ENCODE measurements around the gene NAP1L4.

The NAP1L4 gene

DNA sequence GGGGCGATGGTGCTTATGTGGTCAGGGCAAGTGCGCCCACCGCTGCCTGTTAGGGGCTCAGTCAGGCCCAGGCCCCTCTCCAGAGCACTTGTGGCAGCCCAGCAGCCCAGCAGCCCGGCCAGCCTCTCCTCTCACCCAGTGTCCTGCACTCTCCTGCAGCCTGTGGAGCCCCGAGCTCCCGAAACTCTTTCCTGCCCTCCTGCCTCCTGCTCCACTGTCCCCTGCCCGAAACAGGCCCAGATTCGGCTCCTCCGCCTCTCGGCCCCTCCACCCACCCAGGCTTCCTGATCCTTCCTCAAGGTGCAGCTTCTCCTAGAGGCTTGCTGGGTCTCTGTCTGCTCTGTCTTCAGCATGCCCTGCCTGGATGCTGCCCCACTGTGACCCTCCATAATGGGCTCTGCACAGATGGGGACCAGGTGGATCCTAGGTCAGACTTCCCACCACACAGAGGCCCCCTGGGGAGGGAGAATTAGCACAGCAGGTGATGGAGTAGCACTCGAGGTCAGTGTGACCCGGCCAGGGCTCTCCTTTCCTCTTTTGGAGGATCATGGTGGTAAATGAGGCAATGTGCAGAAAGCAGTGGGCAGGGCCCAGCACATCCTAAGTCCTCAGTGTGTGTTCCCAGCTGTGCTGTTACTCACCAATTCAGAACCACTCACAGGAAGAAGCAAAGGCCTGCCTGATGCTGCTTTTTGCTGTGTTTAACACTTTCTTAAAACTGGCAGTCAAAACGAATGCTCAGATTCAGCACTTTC, 18.6 kb upstream of the NAP1L4 start:
- no peak for DNase-seq (ENCODE audit: low read depth, low spot score)

GRCh38 chr11:3010004-3010403, 17.9 kb upstream of the NAP1L4 start:
- DNase-seq (ENCODE audit: low read depth, low spot score), result no peak

GRCh38 chr11:3009481-3009880, 17.4 kb upstream of the NAP1L4 start:
- DNase-seq (ENCODE audit: low read depth, low spot score), result no peak

DNA sequence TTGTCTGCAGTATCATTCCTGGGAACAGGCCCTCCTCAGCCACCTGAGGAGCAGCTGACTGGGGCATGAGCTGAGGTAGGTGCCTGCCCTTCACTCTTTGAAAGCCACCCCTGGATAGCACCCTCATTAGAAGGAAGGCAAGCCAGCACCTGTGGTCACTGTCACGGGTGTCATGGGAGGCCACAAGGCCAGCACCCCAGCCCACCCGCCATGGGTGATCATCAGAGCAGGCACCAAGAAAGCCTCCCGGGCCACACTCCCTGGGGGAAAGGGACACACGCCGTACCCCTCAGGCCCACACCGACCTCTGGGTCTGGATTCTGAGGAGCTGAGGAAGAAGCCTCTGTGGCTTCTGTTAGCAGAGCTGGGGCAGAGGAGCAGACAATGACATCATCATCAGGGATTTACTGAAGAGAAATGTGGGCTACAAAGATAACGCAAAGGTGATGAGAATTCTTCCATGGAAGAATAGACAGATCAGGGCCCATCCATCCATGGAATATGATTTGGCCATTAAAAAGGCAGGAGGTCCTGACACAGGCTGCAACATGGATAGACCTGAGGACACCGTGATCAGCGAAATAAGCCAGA, 16.7 kb upstream of the NAP1L4 start:
- DNase-seq (ENCODE audit: low read depth, low spot score), result no peak

DNA sequence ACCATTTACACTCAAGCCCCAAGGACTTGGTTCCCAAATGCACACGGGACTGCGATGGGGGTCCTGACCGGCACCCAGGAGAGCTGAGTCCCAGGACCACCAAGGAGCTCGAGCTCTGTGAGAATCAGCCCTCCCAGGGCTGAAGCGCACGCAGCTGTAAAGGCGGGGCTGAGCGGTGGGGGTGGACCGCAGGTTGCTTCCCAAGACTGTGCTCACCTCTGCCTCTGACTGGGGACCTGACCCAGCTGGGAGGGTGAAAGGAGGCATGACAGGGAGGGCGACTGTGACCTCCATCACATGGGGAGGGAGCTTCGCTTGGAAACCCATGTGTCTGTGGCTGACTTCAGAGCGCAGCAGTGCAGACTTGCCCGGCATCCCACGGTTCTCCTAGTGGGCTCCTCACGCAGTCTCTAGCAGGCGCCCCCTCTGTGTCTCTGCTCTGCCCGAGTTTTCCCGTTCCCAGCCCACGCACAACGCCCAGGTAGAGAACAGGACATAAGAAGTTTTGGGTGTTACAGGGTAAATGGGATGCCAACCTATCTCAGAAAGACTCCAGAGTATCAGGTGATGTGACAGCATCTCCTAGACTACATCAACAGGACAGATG, 15.4 kb upstream of the NAP1L4 start:
- no peak for DNase-seq (ENCODE audit: low read depth, low spot score)

GRCh38 chr11:3006505-3007260, 14.6 kb upstream of the NAP1L4 start:
- no peak for DNase-seq (ENCODE audit: low read depth, low spot score)

- no peak for DNase-seq (ENCODE audit: low read depth, low spot score)
These were observed 12.4 kb upstream of the NAP1L4 start for GRCh38 chr11:3004481-3004880.

DNA sequence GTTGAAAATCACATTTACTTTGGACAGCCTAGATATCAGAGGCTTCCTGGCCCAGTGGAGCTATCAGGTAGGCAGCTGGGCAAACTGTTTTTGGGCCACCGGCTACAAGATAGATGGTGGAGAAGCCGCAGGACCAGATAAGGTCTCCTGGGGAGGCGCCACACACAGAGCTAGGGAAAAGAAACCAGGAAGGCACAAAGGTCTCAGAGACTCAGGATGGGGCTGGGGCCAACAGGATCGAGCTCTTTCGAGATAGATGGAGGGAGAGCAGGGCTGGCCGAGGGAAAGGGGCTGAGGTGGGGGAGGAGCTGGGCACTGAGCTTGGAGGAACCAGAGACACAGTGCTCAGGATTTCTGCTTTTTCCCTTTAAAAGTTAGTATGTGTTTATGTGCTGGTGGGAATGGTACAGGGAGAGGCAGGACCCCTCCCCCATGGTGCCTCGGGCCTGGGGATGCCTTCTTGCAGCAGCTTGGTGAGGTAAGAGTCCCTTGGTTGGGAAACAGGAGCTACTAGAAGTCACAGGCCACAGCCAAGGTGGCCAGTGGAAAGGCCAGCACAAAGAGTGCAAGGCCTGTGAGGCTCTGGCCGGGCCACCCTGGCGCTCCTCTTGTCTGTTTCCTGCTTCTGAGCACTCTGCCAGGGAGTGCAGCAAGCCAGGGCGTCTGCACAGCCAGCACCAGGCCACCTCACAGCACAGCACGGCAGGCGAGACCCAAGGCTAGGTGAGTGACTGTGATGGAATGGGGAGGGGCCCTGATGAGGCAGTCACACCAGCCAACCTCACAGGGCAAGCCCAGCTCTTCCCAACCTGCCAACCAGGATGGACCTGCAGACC, 11.5 kb upstream of the NAP1L4 start:
- DNase-seq (ENCODE audit: low read depth, low spot score), result no peak

DNA sequence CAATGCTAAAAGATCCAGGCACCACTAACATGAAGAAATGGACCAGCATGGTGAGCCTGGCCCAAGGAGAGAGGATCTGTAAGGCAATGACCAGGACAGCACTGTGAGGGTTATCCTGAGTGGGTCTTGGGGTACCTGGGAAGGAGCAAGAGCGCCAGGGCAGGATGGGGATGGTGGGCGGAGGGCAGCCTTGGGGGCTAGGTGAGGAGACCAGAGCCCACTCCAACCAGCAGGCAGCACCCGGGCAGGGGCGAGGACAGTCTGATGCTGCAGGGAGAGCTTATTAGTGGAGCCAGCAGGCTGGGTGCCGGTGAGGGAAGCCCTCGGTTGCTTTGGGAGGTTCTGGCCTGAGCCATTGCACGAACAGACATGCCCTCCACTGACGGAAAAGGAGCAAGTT, 10.7 kb upstream of the NAP1L4 start:
- DNase-seq (ENCODE audit: low read depth, low spot score), result no peak

DNA sequence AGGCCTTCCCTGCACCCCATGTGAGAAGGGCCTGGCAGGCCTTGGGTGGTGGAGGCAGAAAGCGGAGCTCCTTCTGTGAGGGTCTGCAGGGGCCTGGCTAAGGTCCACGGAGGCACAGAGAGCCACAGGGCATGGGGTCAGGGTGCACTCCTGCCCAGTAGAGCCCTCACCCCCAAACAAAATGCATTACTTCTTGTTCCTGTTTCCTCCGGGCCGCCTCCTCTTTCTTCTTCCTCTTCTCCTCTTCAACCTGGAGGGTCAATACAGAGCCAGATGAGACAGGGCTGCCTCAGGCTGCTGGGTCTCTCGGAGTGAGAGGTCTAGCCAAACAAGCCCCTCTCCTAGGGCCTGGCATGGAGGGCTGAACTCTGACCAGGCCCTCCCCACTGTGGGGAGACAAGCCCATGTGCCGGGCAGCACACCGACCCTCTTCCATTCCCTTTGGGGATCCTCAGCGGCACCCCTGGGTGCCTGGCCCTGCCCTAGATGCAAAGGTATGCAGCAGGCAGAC, 10.3 kb upstream of the NAP1L4 start:
- no peak for DNase-seq (ENCODE audit: low read depth, low spot score)

GRCh38 chr11:3001496-3001895, 9.4 kb upstream of the NAP1L4 start:
- DNase-seq (ENCODE audit: low read depth, low spot score), result no peak

DNA sequence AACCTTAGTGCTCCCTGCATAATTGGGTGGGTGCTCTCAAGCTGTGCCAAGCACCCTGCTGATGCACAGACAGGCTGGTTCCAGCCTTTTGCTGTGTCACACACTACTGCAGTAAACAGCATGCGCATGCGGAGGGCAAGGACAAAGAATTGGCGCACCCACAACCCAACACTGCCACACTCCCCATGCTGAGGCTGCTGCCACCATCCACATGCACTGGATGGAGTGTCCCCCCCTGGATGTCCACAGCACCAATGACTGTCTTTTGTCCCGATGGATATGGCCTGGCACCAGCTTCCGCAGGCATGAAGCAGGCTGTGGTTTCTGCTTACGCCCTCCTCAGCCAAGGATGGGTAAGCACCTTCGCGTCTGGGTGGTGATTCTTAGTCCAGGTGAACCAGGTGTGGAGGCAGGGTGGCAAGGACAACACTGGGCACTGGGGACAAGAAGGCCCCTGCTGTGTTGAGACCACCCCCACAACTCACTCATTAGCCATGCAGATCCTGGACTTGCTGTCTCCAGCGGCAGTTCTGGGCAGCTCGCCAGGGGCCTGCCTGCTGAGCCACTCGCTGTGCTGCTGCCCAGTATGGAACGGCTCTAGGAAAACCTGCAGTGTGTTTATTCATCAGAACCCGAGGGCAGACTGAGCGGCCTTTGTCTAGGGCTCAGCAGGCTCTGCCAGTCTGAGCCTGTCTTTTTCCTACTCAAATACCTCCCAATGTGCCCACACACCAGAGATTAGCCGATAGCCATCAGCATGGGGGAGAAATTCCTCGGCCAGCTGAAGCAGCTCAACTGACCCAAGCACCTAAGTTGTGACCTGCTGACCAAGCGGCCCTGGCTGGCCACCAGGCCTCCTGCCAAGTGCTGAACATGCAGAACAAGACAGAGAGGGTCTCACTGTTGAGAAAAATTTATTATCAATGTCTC, 8.2 kb upstream of the NAP1L4 start:
- no peak for DNase-seq (ENCODE audit: low read depth, low spot score)

- DNase-seq (ENCODE audit: low read depth, low spot score), result no peak
These were observed 7.4 kb upstream of the NAP1L4 start for GRCh38 chr11:2999464-2999998.

DNA sequence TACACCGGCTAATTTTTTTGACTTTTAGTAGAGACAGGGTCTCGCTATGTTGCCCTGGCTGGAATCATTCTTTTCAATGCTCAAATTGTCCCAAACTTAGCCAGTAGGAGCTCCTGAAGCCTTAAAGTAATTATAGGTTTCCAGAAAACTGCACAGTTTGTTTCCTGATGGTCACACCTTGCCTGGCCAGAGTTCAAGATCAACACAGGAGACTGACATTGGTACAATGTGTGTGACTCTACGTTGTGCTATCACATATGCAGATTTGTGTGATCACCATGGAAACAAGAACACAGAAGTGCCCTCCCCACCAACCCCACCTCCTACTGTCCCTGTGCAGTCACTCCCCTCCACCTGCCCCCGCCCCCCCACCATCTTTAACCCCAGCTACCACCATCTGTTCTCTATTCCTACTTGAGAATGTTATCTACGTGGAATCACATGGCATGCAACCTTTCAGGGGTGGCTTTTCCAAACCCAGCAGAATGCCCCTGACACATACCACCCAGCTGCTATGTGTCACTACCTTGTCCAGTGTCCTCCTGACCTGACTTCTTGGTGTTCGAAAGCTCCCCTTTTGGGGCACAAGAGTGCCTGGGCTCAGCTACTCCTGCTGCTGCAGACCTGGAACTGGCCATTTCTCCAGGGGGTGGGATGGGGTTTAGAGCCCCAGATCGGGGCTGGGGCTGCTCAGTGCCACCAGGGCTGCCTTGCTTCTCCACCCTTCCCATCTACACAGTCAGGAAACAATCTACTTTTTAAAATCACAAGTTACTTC, 6.1 kb upstream of the NAP1L4 start:
- no peak for DNase-seq (ENCODE audit: low read depth, low spot score)

- no peak for DNase-seq (ENCODE audit: low read depth, low spot score)
These were observed 5.3 kb upstream of the NAP1L4 start for GRCh38 chr11:2997406-2997805.

DNA sequence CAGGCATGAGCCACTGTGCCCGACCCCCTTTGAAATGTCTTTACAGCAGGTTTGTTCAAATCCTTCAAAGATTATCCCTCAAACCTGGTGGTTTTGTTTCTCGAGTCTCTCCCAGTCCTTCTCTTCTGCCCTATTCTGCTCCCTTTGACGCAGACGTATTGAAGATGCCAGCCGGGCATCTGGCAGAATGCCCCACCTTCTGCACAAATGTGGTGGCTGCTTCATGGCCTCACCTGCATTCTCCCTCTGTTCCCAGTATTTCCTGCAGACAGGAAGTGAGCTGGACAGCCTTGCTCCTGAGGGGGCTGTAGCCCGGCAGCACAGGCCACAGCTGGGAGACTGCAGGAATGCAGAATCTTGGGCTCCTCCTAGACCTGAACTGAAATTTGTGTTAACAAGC, 4.8 kb upstream of the NAP1L4 start:
- DNase-seq (ENCODE audit: low read depth, low spot score), result no peak

DNA sequence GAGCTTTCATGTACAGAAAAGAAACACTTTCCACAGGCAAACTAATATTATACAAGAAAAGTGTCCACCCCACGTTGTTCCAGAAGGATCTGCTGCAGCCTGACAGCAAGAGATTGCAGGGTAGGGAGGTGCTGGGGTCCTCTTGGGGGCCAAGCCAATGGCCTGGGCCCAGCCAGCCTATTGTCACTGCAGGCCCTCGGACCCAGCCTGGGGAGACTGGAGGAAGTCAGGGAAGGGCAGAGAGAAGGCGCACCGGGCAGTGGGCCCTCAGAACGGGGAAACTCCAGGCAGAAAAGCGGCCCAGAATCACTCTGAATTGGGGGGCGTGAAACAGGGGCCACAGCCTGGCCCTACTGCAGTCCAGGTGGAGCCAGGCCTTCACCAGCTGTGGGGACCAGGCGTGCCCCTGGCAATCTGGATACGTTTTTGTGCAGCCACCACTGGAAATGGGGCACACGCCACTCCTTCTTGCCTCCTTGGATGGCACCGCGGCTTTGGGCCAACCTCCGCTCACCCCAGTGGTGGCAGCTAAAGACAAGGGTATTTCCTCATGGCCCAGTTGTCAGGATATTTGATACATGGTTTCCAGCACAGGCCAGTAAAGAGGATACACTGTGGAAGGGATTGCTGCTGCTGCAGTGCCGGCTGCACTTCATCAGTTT, 3.9 kb upstream of the NAP1L4 start:
- no peak for DNase-seq (ENCODE audit: low read depth, low spot score)

DNA sequence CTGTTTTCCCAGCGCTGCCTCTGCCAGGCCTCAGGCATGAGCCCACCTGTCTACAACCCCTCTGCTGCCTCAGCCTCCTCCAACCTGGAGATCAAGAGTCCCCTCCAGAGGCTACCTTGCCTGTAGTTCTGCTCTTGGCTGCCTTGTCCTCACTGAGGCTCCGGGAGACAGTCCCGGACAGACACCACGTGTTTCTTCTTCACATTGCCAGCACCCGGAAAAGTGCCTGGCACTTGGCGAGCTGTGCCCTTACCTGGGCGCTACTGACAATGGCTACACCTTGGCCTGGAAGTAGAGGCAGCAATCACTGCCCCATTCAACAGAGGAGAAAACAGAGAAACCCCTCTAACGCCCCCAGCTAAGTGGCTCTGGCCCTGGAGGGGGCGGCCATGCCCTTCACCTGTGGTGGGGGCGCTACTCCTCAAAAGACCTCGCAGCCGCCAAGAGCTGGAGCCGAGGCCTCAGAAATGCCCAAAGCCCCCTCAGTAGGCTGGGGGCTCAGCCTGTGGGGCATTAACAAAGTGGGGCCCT, 3.0 kb upstream of the NAP1L4 start:
- DNase-seq (ENCODE audit: low read depth, low spot score), result no peak
